ENCODE results near the gene IBA57. TPM values are rescaled to one million over a fixed set of nuclear protein-coding genes. Genes with fewer than 3 reads are reported as not detected.

IBA57 gene
- 10 to 100 TPM; 10.6 to 18.3 (median 12.6) TPM for total RNA-seq
- total RNA-seq (2013), result 6.0 TPM
- total RNA-seq, result 15.3 to 86.8 (median 36.3) reads per million in 29 experiments

- Histone ChIP-seq H3K27ac (ENCODE audit: low read length) (peak within 1 kb of the TSS; percentile 97), H3K9me3 (no peaks in the 10 kb centered on the region), H3K36me3 (ENCODE audit: control insufficient read depth in 2 of 2, extremely low read depth in 1 of 2, insufficient read depth in 1 of 2, low read length in 1 of 2) (peaks cover 1 to 3% of the 10 kb centered on the region in 2 donors), H3K27me3 (replicated peaks in 1 of 2; ENCODE audit: control insufficient read depth in 2 of 2, extremely low read depth in 1 of 2, insufficient read depth in 2 of 2, low read length in 1 of 2) (peaks cover 0 to under 1% of the 10 kb centered on the region in 2 experiments), H3K4me3 (ENCODE audit: control insufficient read depth in 1 of 2, extremely low read depth in 1 of 2, low read length in 1 of 2) (peak within 1 kb of the TSS; percentile 68 to 75), H3K4me1 (ENCODE audit: control insufficient read depth in 1 of 2, extremely low read depth in 1 of 2, insufficient read depth in 2 of 2, low read length in 2 of 2) (peaks cover 8 to 45% of the 10 kb centered on the region in 2 experiments)
- Mint-ChIP-seq H3K27me3 (no peaks in the 10 kb centered on the region), H3K36me3 (peaks cover 3% of the 10 kb centered on the region), H3K9me3 (no peaks in the 10 kb centered on the region), H3K27ac (peak within 1 kb of the TSS; percentile 90 to 97), H3K4me3 (peak within 1 kb of the TSS; percentile 79 to 84 (median 81)), H3K4me1 (peaks cover 51 to 53% (median 53%) of the 10 kb centered on the region in 3 donors)
- ATAC-seq (replicated peaks in 1 of 4), result peak; percentile 82 to 88 (median 86)
- WGBS (ENCODE audit: insufficient coverage), result under 1% methylated on average over 84 of the region's 93 CpGs
- peak; percentile 99 to 100 (median 100) for DNase-seq
- POLR2A ChIA-PET, result interaction anchor here in 1 of 2 donors (0.5 to 1.9 kb wide), 6 partner anchors 11 to 400 kb away, joined by 3 to 11 read pairs (median 5); partner anchors contain the start of gene ARF1
- CTCF ChIA-PET, result interaction anchor here (0.6 to 2.8 kb wide), 9 partner anchors 17 to 321 kb away, joined by 3 to 19 read pairs (median 3); partner anchors contain the start of gene GUK1 (in 1 of the 2)
Observed at GRCh38 chr1:228165372-228166169, at the start of gene IBA57. Gene IBA57, plus strand, starts transcription at chr1:228165804. Its CDS starts 13 bp downstream, at chr1:228165817.

- POLR2A ChIA-PET, result interaction anchor here in 1 of 2 donors (0.7 kb wide), 1 partner anchor 64 kb away, joined by 3 read pairs; no protein-coding TSS in a partner anchor
- CTCF ChIA-PET, result no interaction called here
- Histone ChIP-seq H3K27ac (ENCODE audit: low read length) (no peak overlapping the region), H3K9me3 (no peaks in the 10 kb centered on the region), H3K4me3 (ENCODE audit: control insufficient read depth in 1 of 2, extremely low read depth in 1 of 2, low read length in 1 of 2) (no peak overlapping the region), H3K27me3 (replicated peaks in 1 of 2; ENCODE audit: control insufficient read depth in 2 of 2, extremely low read depth in 1 of 2, insufficient read depth in 2 of 2, low read length in 1 of 2) (peaks cover 0 to 2% of the 10 kb centered on the region in 2 experiments), H3K36me3 (ENCODE audit: control insufficient read depth in 2 of 2, extremely low read depth in 1 of 2, insufficient read depth in 1 of 2, low read length in 1 of 2) (no peaks in the 10 kb centered on the region), H3K4me1 (ENCODE audit: control insufficient read depth in 1 of 2, extremely low read depth in 1 of 2, insufficient read depth in 2 of 2, low read length in 2 of 2) (no peaks in the 10 kb centered on the region)
- WGBS (ENCODE audit: insufficient coverage), result no CpG with 5 or more reads among the region's 4 CpGs
- ATAC-seq (replicated peaks in 1 of 4) (no peak), DNase-seq (no peak)
- Mint-ChIP-seq H3K27ac (no peak overlapping the region), H3K36me3 (peaks cover 2% of the 10 kb centered on the region), H3K27me3 (no peaks in the 10 kb centered on the region), H3K4me1 (peaks cover 0 to 5% (median 0%) of the 10 kb centered on the region in 3 donors), H3K4me3 (no peak overlapping the region), H3K9me3 (peaks cover 0 to 3% (median 0%) of the 10 kb centered on the region in 3 donors)
Observed at GRCh38 chr1:228117335-228117734, 48.3 kb upstream of the IBA57 start.

GRCh38 chr1:228118040-228118439 is 47.6 kb upstream of the IBA57 start:
- Histone ChIP-seq H3K27me3 (replicated peaks in 1 of 2; ENCODE audit: control insufficient read depth in 2 of 2, extremely low read depth in 1 of 2, insufficient read depth in 2 of 2, low read length in 1 of 2) (peaks cover 0 to 2% of the 10 kb centered on the region in 2 experiments), H3K27ac (ENCODE audit: low read length) (no peak overlapping the region), H3K36me3 (ENCODE audit: control insufficient read depth in 2 of 2, extremely low read depth in 1 of 2, insufficient read depth in 1 of 2, low read length in 1 of 2) (no peaks in the 10 kb centered on the region), H3K4me1 (ENCODE audit: control insufficient read depth in 1 of 2, extremely low read depth in 1 of 2, insufficient read depth in 2 of 2, low read length in 2 of 2) (no peaks in the 10 kb centered on the region), H3K4me3 (ENCODE audit: control insufficient read depth in 1 of 2, extremely low read depth in 1 of 2, low read length in 1 of 2) (no peak overlapping the region), H3K9me3 (no peaks in the 10 kb centered on the region)
- Mint-ChIP-seq H3K27me3 (no peaks in the 10 kb centered on the region), H3K27ac (no peak overlapping the region), H3K4me1 (peaks cover 0 to 5% (median 0%) of the 10 kb centered on the region in 3 donors), H3K9me3 (peaks cover 0 to 3% (median 0%) of the 10 kb centered on the region in 3 donors), H3K36me3 (peaks cover 2% of the 10 kb centered on the region), H3K4me3 (no peak overlapping the region)
- no peak for DNase-seq
- no peak for ATAC-seq (replicated peaks in 1 of 4)
- CTCF ChIA-PET, result no interaction called here
- POLR2A ChIA-PET, result no interaction called here
- no CpG with 5 or more reads among the region's 2 CpGs for WGBS (ENCODE audit: insufficient coverage)

GRCh38 chr1:228120351-228120750 is 45.3 kb upstream of the IBA57 start:
- no peak overlapping the region for H3K4me3 ChIP-seq (ENCODE audit: control insufficient read depth in 1 of 2, extremely low read depth in 1 of 2, low read length in 1 of 2)
- H3K27me3 ChIP-seq (replicated peaks in 1 of 2; ENCODE audit: control insufficient read depth in 2 of 2, extremely low read depth in 1 of 2, insufficient read depth in 2 of 2, low read length in 1 of 2), result peaks cover 0 to 2% of the 10 kb centered on the region in 2 experiments
- Mint-ChIP-seq H3K4me3 (no peak overlapping the region), H3K27ac (no peak overlapping the region), H3K36me3 (peaks cover 2% of the 10 kb centered on the region), H3K4me1 (peaks cover 0 to 5% (median 0%) of the 10 kb centered on the region in 3 donors), H3K27me3 (peaks cover 0 to 2% of the 10 kb centered on the region in 2 donors), H3K9me3 (peaks cover 0 to 3% (median 0%) of the 10 kb centered on the region in 3 donors)
- CTCF ChIA-PET, result no interaction called here
- no peak overlapping the region for H3K27ac ChIP-seq (ENCODE audit: low read length)
- no peaks in the 10 kb centered on the region for H3K4me1 ChIP-seq (ENCODE audit: control insufficient read depth in 1 of 2, extremely low read depth in 1 of 2, insufficient read depth in 2 of 2, low read length in 2 of 2)
- DNase-seq (no peak), ATAC-seq (replicated peaks in 1 of 4) (no peak)
- WGBS (ENCODE audit: insufficient coverage), result no CpG with 5 or more reads among the region's 1 CpG
- no peaks in the 10 kb centered on the region for H3K9me3 ChIP-seq
- no peaks in the 10 kb centered on the region for H3K36me3 ChIP-seq (ENCODE audit: control insufficient read depth in 2 of 2, extremely low read depth in 1 of 2, insufficient read depth in 1 of 2, low read length in 1 of 2)
- POLR2A ChIA-PET, result no interaction called here

- H3K4me3 Mint-ChIP-seq, result no peak overlapping the region
- Histone ChIP-seq H3K36me3 (ENCODE audit: control insufficient read depth in 2 of 2, extremely low read depth in 1 of 2, insufficient read depth in 1 of 2, low read length in 1 of 2) (no peaks in the 10 kb centered on the region), H3K4me3 (ENCODE audit: control insufficient read depth in 1 of 2, extremely low read depth in 1 of 2, low read length in 1 of 2) (no peak overlapping the region), H3K27me3 (replicated peaks in 1 of 2; ENCODE audit: control insufficient read depth in 2 of 2, extremely low read depth in 1 of 2, insufficient read depth in 2 of 2, low read length in 1 of 2) (peaks cover 0 to 2% of the 10 kb centered on the region in 2 experiments), H3K4me1 (ENCODE audit: control insufficient read depth in 1 of 2, extremely low read depth in 1 of 2, insufficient read depth in 2 of 2, low read length in 2 of 2) (no peaks in the 10 kb centered on the region), H3K9me3 (no peaks in the 10 kb centered on the region), H3K27ac (ENCODE audit: low read length) (no peak overlapping the region)
- peak overlapping the region in 1 of 2 donors; percentile 11 for H3K27ac Mint-ChIP-seq
- H3K27me3 Mint-ChIP-seq, result peaks cover 0 to 2% of the 10 kb centered on the region in 2 donors
- ATAC-seq (replicated peaks in 1 of 4) (peak in 1 of 4 experiments; percentile 67), DNase-seq (no peak)
- ChIA-PET POLR2A (no interaction called here), CTCF (no interaction called here)
- 78% methylated on average over 1 of the region's 5 CpGs for WGBS (ENCODE audit: insufficient coverage)
- H3K9me3 Mint-ChIP-seq, result peaks cover 0 to 3% (median 0%) of the 10 kb centered on the region in 3 donors
- H3K36me3 Mint-ChIP-seq, result peaks cover 2% of the 10 kb centered on the region
- peaks cover 0 to 5% (median 0%) of the 10 kb centered on the region in 3 donors for H3K4me1 Mint-ChIP-seq
Observed at GRCh38 chr1:228120857-228121489, 44.6 kb upstream of the IBA57 start.

- Histone ChIP-seq H3K4me1 (ENCODE audit: control insufficient read depth in 1 of 2, extremely low read depth in 1 of 2, insufficient read depth in 2 of 2, low read length in 2 of 2) (no peaks in the 10 kb centered on the region), H3K9me3 (no peaks in the 10 kb centered on the region), H3K27ac (ENCODE audit: low read length) (no peak overlapping the region), H3K36me3 (ENCODE audit: control insufficient read depth in 2 of 2, extremely low read depth in 1 of 2, insufficient read depth in 1 of 2, low read length in 1 of 2) (no peaks in the 10 kb centered on the region), H3K4me3 (ENCODE audit: control insufficient read depth in 1 of 2, extremely low read depth in 1 of 2, low read length in 1 of 2) (no peak overlapping the region), H3K27me3 (replicated peaks in 1 of 2; ENCODE audit: control insufficient read depth in 2 of 2, extremely low read depth in 1 of 2, insufficient read depth in 2 of 2, low read length in 1 of 2) (no peaks in the 10 kb centered on the region)
- ATAC-seq (replicated peaks in 1 of 4) (no peak), DNase-seq (no peak)
- Mint-ChIP-seq H3K36me3 (peaks cover 1% of the 10 kb centered on the region), H3K27me3 (peaks cover under 1 to 15% of the 10 kb centered on the region in 2 donors), H3K9me3 (peaks cover 0 to 2% (median 0%) of the 10 kb centered on the region in 3 donors), H3K27ac (no peak overlapping the region), H3K4me1 (peaks cover 0 to 5% (median 0%) of the 10 kb centered on the region in 3 donors), H3K4me3 (no peak overlapping the region)
- CTCF ChIA-PET, result no interaction called here
- POLR2A ChIA-PET, result no interaction called here
- WGBS (ENCODE audit: insufficient coverage), result no CpG with 5 or more reads among the region's 1 CpG
Observed at GRCh38 chr1:228122921-228123441, 42.6 kb upstream of the IBA57 start.

Measured in T-cell (primary cell).